HUES64 (cell line): Measurements from ENCODE around the gene TMEM178B.
"Not testable (repeated sequence)": the region's sequence is repeated elsewhere in the genome, so short reads cannot be mapped to it uniquely, and the experiment has no call there.

Experiments used
- H3K27ac ChIP-seq: 2 replicates; pipeline ENCODE4 v1.7.0; 2013; ENCODE audit warnings: low read depth, low read length, inconsistent platforms
- H3K27me3 ChIP-seq: 2 replicates; pipeline ENCODE4 v1.6.1; 2013; ENCODE audit warnings: mild to moderate bottlenecking, low read length; ENCODE audit not compliant: insufficient read depth
- H3K36me3 ChIP-seq: 2 replicates; pipeline ENCODE4 v1.6.1; 2013; ENCODE audit warnings: mild to moderate bottlenecking, low read length; ENCODE audit not compliant: insufficient read depth
- H3K4me1 ChIP-seq: 2 replicates; pipeline ENCODE4 v1.6.1; 2013; ENCODE audit warnings: mild to moderate bottlenecking, low read length, moderate library complexity; ENCODE audit not compliant: insufficient read depth
- H3K4me3 ChIP-seq: 2 replicates; pipeline ENCODE4 v1.5.1; 2013; ENCODE audit warnings: mild to moderate bottlenecking, low read length, moderate library complexity
- H3K9ac ChIP-seq: 2 replicates; pipeline ENCODE4 v1.6.1; 2013; ENCODE audit warnings: mild to moderate bottlenecking, low read depth, low read length
- H3K9me3 ChIP-seq: 2 replicates; pipeline ENCODE4 v1.6.1; 2013; ENCODE audit warnings: low read depth, low read length; ENCODE audit not compliant: insufficient read depth
- WGBS: fragments of 150-250, 120-280 bp; methylation state at CpG from one replicate; pipeline ENCODE4 v1.1.7; 2013; ENCODE audit warnings: missing lambda C conversion rate; 5-methylcytosine and 5-hydroxymethylcytosine counted together

TMEM178B gene

DNA sequence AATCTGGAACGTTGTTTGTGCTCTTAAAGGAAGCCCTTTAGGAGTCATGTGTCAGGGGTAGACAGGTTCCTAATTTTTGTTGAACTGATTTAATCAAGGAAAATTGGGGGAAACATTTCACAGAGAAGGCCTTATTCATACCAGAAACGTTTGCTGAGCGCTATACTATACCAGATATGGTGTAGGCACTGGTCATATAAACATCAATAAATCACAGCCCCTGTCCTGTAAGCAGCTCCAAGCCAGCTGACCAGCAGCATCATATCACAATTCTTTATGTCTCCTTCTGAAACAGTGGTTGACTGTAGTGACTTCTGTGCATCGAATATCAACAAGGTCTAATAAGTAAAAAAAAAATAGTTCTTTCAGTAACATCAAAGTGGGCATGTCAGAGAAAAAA is 1.1 kb downstream of the TMEM178B start:
- no peak overlapping the region for H3K27ac ChIP-seq
- H3K36me3 ChIP-seq = no peaks in the 10 kb centered on the region
- H3K27me3 ChIP-seq = peaks cover 62% of the 10 kb centered on the region
- 36% methylated on average over 3 of the region's 4 CpGs for WGBS
- peak overlapping the region; percentile 80 for H3K9ac ChIP-seq
- H3K4me3 ChIP-seq = peak overlapping the region; percentile 88
- no peaks in the 10 kb centered on the region for H3K9me3 ChIP-seq
- peaks cover 20% of the 10 kb centered on the region for H3K4me1 ChIP-seq

DNA sequence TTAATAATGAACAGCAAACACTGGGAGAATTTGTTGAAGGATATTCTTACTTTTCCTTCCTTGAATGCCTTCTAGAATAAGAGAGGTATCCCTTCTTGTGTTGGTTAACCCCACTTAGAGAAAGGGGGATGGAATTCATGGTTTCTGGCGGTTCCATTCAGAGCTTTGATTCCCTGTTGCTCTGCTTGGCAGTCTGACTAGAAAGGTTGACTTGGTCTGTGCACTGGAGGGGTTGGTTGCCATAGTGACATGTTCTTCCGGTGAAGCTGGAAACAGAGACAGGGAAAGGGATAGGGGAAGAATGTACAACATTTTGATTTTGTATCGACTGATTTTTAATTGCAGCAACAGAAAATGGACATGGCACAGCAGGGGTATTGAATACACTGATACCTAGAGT is 2.5 kb downstream of the TMEM178B start:
- Histone ChIP-seq H3K36me3 (no peaks in the 10 kb centered on the region), H3K9me3 (no peaks in the 10 kb centered on the region), H3K4me1 (peaks cover 14% of the 10 kb centered on the region), H3K27ac (no peak overlapping the region), H3K27me3 (peaks cover 48% of the 10 kb centered on the region), H3K4me3 (no peak overlapping the region), H3K9ac (no peak overlapping the region)
- 45% methylated on average over 3 of the region's 3 CpGs for WGBS

DNA sequence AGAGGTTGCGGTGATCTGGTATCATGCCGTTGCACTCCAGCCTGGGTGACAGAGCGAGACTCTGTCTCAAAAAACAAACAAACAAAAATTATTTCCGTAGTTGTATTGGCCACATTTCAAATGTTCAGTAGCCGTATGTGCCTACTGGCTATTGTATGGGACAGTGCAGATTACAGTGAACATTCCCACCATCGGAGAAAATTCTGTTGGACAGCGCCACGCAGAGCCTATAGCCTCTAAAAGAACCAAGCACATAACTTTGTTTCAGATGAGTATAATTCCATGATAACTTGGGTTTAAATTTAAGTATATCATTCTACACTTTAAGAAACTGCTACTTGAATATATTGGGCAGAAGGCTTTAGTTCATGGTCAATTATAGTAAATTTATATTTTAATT is 5.4 kb downstream of the TMEM178B start:
- peaks cover 21% of the 10 kb centered on the region for H3K27me3 ChIP-seq
- no peaks in the 10 kb centered on the region for H3K9me3 ChIP-seq
- no peaks in the 10 kb centered on the region for H3K36me3 ChIP-seq
- WGBS = 92% methylated on average over 8 of the region's 8 CpGs
- no peak overlapping the region for H3K9ac ChIP-seq
- no peak overlapping the region for H3K4me3 ChIP-seq
- H3K4me1 ChIP-seq = peaks cover 19% of the 10 kb centered on the region
- no peak overlapping the region for H3K27ac ChIP-seq

DNA sequence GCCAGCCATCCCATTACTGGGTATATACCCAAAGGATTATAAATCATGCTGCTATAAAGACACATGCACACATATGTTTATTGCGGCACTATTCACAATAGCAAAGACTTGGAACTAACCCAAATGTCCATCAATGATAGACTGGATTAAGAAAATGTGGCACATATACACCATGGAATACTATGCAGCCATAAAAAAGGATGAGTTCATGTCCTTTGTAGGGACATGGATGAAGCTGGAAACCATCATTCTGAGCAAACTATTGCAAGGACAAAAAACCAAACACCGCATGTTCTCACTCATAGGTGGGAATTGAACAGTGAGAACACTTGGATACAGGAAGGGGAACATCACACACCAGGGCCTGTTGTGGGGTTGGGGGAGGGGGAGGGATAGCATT is 15.6 kb downstream of the TMEM178B start:
- WGBS = no CpG with 5 or more reads among the region's 2 CpGs
- not testable (repeated sequence) for H3K27ac ChIP-seq, H3K27me3 ChIP-seq

DNA sequence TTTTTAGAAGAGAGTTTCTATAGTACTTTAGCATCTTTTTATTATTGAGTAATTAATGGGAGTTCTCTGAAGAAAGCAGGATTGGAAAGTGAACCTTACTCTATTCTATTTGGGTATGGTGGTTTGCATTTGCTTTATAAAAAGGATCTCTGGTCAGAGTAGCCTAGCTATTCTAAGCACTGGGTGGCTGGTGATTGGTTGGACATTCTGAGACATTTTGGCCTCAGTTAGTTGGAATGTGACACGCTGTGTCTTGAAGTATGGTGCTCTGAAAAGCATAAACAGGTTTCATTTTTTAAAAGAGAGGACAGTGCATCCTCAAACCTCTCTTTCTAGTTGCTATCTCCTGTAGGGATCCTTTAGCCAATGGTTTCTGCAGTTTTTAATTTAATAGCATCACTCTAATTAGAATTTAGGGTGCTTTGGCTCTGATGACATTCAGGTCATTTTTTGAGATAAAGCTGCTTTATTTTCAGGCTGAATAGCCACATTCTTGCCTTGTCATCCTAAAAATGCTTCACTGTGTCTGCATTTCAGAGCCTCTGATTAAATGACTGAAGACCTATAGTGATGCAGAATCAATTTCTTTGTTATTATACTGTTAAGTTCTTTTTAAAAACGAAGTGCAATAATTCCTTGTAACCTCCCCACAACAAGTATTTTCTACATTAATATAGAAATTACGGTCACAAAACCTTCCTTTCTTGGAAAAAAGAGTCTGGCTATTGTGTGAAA is 20.6 kb downstream of the TMEM178B start:
- H3K27me3 ChIP-seq = no peaks in the 10 kb centered on the region
- H3K4me3 ChIP-seq = no peak overlapping the region; the same call in 1 of the 2 replicates
- H3K4me1 ChIP-seq = peaks cover 28% of the 10 kb centered on the region
- H3K9me3 ChIP-seq = no peaks in the 10 kb centered on the region
- peak overlapping the region; percentile 80; the same call in 1 of the 2 replicates for H3K27ac ChIP-seq
- no peaks in the 10 kb centered on the region for H3K36me3 ChIP-seq
- no peak overlapping the region; the same call in 1 of the 2 replicates for H3K9ac ChIP-seq
- 87% methylated on average over 2 of the region's 3 CpGs for WGBS

More for the DNA sequence above, 15.6 kb downstream of the TMEM178B start:
- not testable (repeated sequence) for H3K4me3 ChIP-seq, H3K36me3 ChIP-seq, H3K9ac ChIP-seq, H3K9me3 ChIP-seq
- peaks cover 12% of the 10 kb centered on the region for H3K4me1 ChIP-seq

DNA sequence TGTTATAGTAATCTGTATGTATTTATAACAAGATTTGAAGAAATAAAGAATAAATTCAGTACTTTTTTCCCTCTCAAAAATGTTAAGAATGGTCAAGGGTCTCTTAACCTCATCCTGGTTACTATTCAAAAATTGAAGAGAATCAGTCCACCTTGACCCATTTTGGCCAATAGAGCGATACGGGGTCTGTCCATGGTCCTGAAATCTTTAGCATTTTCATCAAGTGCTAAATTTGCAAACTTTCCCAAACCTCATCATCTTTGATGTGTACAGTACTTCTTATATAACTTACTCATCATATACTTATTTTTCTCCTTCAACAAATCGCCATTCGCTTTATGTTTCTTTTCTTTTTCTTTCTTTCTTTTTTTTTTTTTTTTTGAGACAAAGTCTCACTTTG is 23.6 kb downstream of the TMEM178B start:
- H3K9ac ChIP-seq = no peak overlapping the region
- H3K36me3 ChIP-seq = no peaks in the 10 kb centered on the region
- WGBS = 78% methylated on average over 4 of the region's 4 CpGs
- no peaks in the 10 kb centered on the region for H3K9me3 ChIP-seq
- no peaks in the 10 kb centered on the region for H3K27me3 ChIP-seq
- no peak overlapping the region for H3K4me3 ChIP-seq
- peaks cover 33% of the 10 kb centered on the region for H3K4me1 ChIP-seq
- no peak overlapping the region for H3K27ac ChIP-seq

DNA sequence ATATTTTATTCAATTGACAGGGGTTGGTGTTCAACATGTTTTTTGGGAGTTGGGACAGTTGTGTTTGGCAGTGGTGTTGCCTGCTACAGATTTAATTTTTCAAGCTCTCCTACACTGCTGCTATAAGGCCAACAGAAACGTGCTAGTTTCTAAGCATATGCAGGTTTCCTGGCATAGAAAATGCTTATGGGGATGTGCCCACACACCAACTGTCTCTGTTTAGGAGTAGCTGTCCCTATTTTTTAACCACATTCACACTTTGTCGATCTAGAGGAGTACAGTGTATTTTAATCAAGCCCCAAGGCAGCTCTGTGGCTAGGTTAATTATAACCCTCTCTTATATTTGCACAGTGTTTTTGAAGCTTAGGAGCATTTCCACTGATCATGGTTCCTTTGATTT is 28.6 kb downstream of the TMEM178B start:
- no peaks in the 10 kb centered on the region for H3K9me3 ChIP-seq
- no peak overlapping the region for H3K9ac ChIP-seq
- H3K36me3 ChIP-seq = no peaks in the 10 kb centered on the region
- peaks cover 5% of the 10 kb centered on the region; the same call in 1 of the 2 replicates for H3K4me1 ChIP-seq
- no peak overlapping the region for H3K27ac ChIP-seq
- no peaks in the 10 kb centered on the region for H3K27me3 ChIP-seq
- WGBS = 88% methylated on average over 2 of the region's 2 CpGs
- H3K4me3 ChIP-seq = no peak overlapping the region

DNA sequence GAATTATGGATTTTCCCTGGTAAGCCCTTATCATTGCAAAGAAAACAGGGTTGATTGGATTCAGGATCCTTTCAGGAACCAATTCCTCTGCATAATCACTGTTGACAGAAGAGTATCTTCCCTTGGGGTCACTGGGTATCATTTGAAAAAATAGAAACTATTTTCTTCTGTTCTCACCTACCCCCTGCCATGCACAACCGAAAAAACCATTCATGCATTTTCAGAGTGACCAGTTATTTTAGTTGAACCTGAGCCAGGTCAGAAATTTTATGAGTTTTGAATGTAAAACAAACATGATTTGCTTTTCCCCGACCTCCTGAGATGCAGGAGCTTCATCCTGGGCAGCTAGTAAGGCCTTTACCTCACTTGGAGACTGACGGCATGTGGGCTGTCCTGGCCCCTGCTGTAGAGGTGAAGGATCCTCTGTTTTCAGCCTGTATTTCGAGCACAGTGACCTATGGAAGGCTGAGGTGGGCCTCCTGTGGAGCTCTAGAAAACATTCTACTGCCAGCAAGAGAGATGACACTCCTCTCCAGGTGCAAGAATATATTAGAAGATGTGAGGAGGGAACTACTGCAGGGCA is 30.1 kb downstream of the TMEM178B start:
- no peaks in the 10 kb centered on the region for H3K36me3 ChIP-seq
- 84% methylated on average over 4 of the region's 4 CpGs for WGBS
- no peak overlapping the region for H3K4me3 ChIP-seq
- H3K9ac ChIP-seq = no peak overlapping the region
- H3K9me3 ChIP-seq = no peaks in the 10 kb centered on the region
- H3K4me1 ChIP-seq = peaks cover 5% of the 10 kb centered on the region; the same call in 1 of the 2 replicates
- H3K27ac ChIP-seq = no peak overlapping the region
- no peaks in the 10 kb centered on the region for H3K27me3 ChIP-seq

DNA sequence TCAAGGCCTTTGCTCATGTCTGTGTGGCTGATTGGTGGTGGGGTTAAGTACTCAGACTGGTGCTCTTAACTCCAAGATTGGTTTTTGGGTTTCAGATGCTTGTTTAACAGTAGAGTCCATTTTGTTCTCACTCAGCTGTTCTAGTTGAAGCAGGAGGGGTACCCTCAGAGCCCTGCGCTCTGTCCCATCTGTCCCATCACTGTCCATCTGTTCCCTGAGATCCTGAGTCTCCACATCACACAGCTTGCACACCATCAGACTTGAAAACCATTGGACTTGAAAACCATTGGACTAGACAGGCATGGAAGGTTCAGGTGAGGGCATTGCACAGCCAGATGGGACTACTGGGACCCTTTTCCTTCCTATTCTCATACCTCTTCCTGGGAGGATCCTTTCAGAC is 39.3 kb downstream of the TMEM178B start:
- WGBS = 96% methylated on average over 1 of the region's 1 CpG
- Histone ChIP-seq H3K27me3 (no peaks in the 10 kb centered on the region), H3K9ac (no peak overlapping the region), H3K36me3 (no peaks in the 10 kb centered on the region), H3K4me3 (no peak overlapping the region), H3K4me1 (no peaks in the 10 kb centered on the region), H3K27ac (no peak overlapping the region), H3K9me3 (no peaks in the 10 kb centered on the region)

DNA sequence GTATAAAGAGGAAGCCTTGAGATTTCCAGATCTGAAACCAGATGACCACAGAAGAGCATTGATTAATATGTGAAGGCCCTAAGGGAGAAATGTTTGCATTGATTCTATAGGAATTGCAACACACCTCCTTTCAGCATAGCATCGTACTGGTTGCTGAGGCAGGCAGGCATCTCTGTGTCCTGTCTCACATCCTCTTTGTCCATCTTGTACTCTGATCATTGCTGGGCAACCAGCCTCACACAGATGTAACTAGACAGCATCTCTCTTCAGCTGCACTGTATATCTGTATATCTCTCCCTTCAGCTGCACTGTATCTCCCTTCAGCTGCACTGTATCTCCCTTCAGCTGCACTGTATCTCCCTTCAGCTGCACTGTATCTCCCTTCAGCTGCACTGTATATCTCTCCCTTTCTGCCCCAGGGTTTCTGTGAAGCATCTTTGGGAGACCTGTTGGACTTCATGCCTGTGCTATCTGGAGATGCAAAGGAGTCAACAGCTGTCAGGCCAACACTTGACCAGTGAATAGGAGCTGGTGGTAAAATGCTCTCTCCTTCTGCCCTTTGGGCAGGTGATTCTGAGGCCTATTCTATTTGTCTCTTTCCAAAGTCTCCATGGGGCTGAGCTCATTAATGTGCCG is 40.3 kb downstream of the TMEM178B start:
- H3K4me1 ChIP-seq = 0 out of 2 replicates have a peak, but pooled peaks cover 4% of the 10 kb centered on the region
- no peaks in the 10 kb centered on the region for H3K27me3 ChIP-seq
- no peaks in the 10 kb centered on the region for H3K9me3 ChIP-seq
- no peaks in the 10 kb centered on the region for H3K36me3 ChIP-seq
- no peak overlapping the region for H3K9ac ChIP-seq
- WGBS = 96% methylated on average over 2 of the region's 2 CpGs
- no peak overlapping the region for H3K4me3 ChIP-seq
- H3K27ac ChIP-seq = no peak overlapping the region

DNA sequence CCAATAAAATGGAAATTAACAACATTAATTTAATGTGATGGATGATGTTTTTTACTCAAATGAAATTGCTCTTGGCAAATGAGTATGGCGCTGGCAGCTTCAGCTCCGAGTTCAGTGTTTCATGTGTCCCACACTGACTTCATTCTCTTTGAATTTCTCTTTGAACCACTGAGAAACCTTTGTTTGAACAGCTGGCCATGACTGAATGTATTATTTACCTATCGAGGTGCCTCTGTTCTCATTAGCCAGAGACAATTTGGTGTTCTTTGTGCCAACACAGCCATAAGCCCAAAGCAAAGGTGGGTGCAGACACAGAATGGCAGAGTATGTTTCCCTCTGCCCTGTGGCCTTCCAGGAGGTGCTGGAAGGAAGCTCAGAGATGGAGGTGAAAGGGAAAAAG is 42.1 kb downstream of the TMEM178B start:
- Histone ChIP-seq H3K36me3 (no peaks in the 10 kb centered on the region), H3K4me1 (0 out of 2 replicates have a peak, but pooled peaks cover 4% of the 10 kb centered on the region), H3K9me3 (no peaks in the 10 kb centered on the region), H3K27ac (no peak overlapping the region), H3K9ac (no peak overlapping the region), H3K27me3 (no peaks in the 10 kb centered on the region), H3K4me3 (no peak overlapping the region)
- 93% methylated on average over 3 of the region's 3 CpGs for WGBS
